ENCODE results near the gene POLR1E.
A peak's percentile ranks its signal among the peaks of the same experiment; 100 is the strongest.
"Not testable (repeated sequence)": the region's sequence is repeated elsewhere in the genome, so short reads cannot be mapped to it uniquely, and the experiment has no call there.

Gene POLR1E

GRCh38 chr9:37507566-37508134, 21.9 kb downstream of the POLR1E start:
- no peak for DNase-seq

GRCh38 chr9:37508135-37508833, 22.5 kb downstream of the POLR1E start:
- DNase-seq, result no peak

- no peak for DNase-seq
Observed at GRCh38 chr9:37508834-37509206, 23.1 kb downstream of the POLR1E start.

GRCh38 chr9:37509536-37509935, 23.8 kb downstream of the POLR1E start:
- no peak for DNase-seq

GRCh38 chr9:37510053-37510452, 24.3 kb downstream of the POLR1E start:
- not testable (repeated sequence) for DNase-seq

- no peak for DNase-seq
Observed at GRCh38 chr9:37511016-37512010, 25.6 kb downstream of the POLR1E start.

- no peak for DNase-seq
Observed at GRCh38 chr9:37512437-37512836, 26.7 kb downstream of the POLR1E start.

- DNase-seq, result not testable (repeated sequence)
Observed at GRCh38 chr9:37514415-37514814, 28.7 kb downstream of the POLR1E start.

GRCh38 chr9:37514999-37515398, 29.3 kb downstream of the POLR1E start:
- no peak for DNase-seq

- DNase-seq, result no peak
Observed at GRCh38 chr9:37515620-37516258, 30.0 kb downstream of the POLR1E start.

- DNase-seq, result no peak
Observed at GRCh38 chr9:37517923-37518322, 32.2 kb downstream of the POLR1E start.

GRCh38 chr9:37520641-37521040, 34.9 kb downstream of the POLR1E start:
- no peak for DNase-seq

GRCh38 chr9:37521111-37521510, 35.4 kb downstream of the POLR1E start:
- DNase-seq, result no peak

- DNase-seq, result no peak
Observed at GRCh38 chr9:37522971-37523370, 37.2 kb downstream of the POLR1E start.

GRCh38 chr9:37523916-37524315, 38.2 kb downstream of the POLR1E start:
- DNase-seq, result no peak

- DNase-seq, result peak; percentile 90
Observed at GRCh38 chr9:37528652-37529471, 43.1 kb downstream of the POLR1E start.

GRCh38 chr9:37531699-37532098, 46.0 kb downstream of the POLR1E start:
- peak; percentile 70 for DNase-seq

GRCh38 chr9:37534412-37534811, 48.7 kb downstream of the POLR1E start:
- no peak for DNase-seq

GRCh38 chr9:37534901-37535300, 49.2 kb downstream of the POLR1E start:
- no peak for DNase-seq

- no peak for DNase-seq
Observed at GRCh38 chr9:37538099-37538498, 52.4 kb downstream of the POLR1E start.

- DNase-seq, result no peak
Observed at GRCh38 chr9:37539634-37540033, 53.9 kb downstream of the POLR1E start.

- DNase-seq, result no peak
Observed at GRCh38 chr9:37540634-37541033, 54.9 kb downstream of the POLR1E start.
